ENCODE measurements around the gene XPC.

XPC gene

DNA sequence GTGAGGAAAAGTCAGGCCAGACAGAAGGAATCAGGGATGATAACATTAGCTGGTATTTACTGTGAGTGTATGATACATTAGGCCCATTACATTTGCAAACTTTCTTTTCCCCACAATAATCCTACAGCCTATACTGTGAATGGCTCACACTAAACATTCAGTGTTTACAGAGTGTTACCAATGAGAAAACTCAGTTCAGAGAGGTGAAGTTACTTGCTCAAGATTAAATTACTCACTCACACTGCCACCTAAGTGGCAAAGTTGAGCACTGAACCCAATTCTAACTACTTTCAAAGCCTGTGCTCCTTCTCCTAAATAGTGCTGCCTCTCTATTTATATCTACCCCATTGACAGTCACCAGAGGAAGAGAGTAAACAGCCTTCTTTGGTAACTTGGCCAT is 8.5 kb downstream of the XPC start:
- peak; percentile 37 for DNase-seq

GRCh38 chr3:14169435-14169834 is 9.0 kb downstream of the XPC start:
- DNase-seq, result no peak

DNA sequence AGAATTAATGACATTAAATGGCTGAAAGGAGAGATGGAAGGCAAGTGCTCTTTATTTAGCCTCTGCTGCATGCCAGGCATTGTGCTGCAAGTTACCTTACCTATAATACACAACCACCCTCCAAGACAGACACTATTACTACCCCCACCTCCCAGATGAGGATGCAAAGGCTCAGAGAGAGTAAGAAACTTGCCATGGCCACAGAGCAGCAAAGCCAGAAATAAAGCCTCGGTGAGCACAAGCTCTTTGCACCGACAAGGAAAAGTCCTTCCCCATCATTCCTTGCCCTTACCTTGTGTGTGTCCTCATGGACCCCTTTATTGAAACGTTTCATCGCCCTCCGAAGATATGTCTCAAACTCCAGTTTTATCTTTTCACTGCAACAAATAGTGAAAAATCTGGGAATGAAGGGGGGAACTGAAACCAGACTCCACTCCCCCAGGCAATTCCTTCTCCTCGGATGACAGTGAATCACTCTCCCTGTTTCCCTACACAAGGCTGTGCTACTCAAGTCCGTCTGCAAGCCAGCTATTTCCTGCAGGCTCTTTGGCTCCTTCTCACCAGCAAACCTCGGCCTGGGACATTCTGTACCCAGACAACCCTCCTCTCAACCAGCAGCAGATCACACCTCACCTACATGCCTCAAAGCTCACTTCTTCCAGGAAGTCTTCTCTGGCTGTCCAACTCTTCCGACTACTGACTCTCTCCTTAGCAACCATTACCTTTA is 11.4 kb downstream of the XPC start:
- DNase-seq, result no peak

DNA sequence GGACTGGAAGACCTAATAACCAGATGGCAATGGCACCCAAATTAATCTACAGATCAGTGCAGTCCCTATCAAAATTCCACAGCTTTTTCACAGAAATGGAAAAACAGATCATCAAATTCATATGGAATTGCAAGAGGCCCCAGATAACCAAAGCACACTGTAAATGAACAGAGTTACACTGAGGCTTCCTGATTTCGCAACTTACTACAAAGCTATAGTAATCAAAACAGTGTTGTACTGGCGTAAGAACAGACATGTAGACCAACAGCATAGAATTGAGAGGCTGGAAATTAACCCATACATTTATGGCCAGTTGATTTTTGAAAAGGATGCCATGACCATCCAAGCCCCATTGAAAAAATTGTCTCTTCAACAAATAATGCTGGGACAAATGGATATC is 16.2 kb downstream of the XPC start:
- DNase-seq, result no peak

DNA sequence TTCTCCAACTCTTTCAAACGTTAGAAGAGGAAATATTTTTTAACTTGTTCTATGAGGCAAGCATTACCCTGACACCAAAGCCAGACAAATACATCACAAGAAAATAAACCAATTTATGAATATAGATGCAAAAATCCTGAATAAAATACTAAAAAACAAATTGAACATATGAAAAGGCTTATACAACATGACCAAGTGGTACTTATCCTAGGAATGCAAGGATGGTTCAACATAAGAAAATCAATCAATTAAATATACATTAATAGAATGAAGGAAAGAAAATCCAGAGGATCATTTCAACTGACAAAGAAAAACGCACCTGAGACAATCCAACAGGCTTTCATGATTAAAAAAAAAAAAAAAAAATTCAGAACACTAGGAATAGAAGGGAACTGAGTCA is 17.1 kb downstream of the XPC start:
- no peak for DNase-seq

DNA sequence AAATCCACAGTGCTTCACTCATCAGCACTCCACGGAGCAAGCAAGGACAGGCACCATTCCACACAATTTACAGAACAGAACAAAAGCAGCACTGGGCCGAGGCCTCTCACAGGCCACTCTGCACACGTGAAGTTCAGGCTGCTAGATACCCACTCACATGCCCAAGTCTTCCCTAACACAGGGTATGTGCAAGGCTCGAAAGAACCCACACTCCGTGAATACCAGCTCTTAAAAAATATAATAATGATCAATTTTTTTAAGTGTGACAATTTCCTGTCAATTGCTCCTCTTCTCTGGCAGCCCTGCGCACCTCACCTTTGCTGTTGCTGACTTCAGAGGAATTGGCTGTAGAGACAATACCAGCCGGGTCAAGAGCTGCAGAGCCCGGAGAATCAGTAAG is 19.0 kb downstream of the XPC start:
- DNase-seq, result no peak

- no peak for DNase-seq
Measured at GRCh38 chr3:14158370-14158769, 20.0 kb downstream of the XPC start.

- no peak for DNase-seq
Measured at GRCh38 chr3:14157951-14158350, 20.4 kb downstream of the XPC start.

- no peak for DNase-seq
Measured at GRCh38 chr3:14156843-14157561, 21.4 kb downstream of the XPC start.

- DNase-seq, result no peak
Measured at GRCh38 chr3:14156201-14156600, 22.2 kb downstream of the XPC start.

DNA sequence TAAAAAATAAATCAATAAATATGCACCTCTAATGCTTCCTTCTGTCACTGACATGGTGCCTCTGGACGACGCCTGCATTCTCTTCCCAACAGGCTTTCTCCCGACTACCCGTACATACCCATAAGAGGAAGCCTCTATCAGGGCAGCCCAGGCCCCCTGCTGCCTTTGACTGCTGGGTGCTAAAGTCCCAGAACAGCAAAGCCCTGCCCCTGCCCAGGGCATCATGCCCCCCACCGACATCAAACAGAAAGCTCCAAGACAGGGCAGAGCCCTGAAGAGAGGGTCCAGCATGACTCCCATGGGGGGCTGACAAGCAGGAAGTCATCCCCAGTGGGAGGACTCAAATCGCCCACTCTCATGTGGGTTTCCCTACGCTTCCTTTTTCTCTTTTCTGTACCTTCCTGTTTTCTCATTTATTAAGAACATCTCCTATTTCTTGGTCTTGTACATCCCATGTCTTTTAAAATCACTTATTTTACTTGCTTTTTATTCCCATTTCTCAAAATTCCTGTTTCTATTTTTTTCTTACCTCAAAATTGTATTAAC is 23.4 kb downstream of the XPC start:
- no peak for DNase-seq

- DNase-seq, result no peak
Measured at GRCh38 chr3:14154276-14154675, 24.1 kb downstream of the XPC start.

DNA sequence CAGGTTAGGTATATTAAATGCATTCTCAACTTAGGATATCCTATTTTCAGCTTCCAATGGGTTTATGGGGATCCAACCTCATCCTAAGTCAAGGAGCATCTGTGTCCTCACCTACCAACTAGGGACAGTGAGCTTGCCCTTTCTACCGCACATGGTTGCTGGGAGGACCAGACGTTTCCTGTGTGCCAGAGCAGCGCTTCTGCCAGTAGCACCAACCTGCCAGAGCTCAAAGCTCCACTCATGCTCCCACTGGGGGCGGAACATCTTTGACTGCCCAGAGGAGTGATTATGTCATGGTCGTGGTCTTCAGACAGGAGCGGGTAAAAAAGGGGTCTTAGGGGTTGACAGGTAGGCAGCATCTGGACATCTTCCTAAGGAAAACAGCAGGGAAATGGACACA is 24.7 kb downstream of the XPC start:
- no peak for DNase-seq

DNA sequence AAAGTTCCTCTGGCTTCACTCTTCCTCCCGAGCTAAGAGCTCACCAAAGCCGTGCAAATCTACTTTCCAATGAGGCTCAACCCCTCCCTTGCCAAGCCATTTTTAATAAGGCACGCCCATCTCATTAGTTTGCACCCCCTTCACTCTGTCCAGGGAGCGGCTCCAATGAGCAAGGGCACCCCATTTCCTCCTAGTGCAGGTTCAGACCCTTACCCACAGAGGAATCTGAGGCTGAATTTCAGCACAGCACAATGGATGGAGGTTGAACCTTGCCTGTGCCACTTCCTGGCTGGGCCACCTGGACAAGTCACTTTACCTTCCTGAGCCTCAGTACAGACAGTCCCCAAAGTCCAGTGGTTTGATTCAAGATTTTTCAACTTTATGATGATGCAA is 25.4 kb downstream of the XPC start:
- DNase-seq, result no peak

DNA sequence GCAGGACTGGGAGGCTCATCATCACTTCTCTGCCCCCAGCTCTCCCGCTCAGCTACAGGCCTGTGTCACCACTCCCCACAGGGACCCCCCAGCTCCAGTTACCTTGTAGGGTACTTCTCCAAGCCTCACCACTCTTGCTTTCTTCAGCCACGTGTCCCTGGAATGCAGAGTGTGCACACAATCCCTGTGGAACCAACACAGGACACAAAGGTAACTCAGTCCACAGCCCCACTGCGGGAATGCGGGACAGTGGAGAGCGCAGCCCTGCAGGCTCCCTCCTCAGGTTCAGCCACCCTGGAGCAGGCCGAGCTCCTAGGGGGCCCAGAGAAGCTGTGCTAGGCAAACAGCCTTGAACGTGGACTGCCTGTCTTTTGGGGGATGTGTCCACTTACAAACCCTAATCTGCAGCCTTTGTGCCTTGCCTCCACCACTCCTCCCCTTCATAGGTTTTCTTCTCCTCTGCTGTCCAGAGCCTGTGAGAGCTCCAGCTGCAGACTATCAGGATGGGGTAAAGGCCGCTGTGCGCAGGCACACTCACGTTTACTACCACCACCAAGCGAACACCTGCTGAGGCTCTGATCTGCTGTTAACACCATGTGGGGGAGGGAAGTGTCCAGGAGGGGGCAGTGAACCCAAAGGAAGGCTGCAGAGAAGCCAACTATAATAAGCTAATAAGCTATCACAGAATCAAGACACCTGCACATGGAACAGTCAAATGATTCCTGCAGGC is 26.0 kb downstream of the XPC start:
- DNase-seq, result no peak

DNA sequence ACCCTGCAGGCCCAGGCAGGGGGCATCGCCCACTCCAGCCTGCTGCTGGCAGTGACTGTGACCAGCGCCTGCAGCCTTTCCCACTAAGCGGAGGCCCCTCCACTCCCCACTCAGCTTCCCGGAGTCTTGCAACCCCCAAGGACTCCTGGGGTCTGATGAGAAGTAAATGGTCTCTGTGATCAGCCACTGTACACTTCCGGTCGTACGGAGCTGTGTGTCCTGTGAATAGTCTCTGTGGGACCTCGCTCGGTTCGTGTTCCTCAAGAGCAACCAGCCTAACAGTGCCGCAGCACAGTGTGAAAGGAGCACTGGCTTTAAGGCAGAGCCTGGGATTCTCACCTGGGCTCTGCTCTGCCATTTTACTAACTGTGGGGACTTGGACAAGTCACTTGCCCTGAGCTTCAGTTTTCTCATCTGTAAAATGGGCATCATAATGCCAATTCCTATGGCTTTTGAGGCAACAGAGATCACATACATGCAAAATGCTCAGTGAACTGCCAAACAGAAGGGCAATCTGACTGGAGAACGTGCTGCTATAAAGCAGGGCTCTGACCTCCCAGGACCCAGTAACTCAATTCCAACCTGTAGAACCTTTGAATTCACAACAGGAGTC is 26.8 kb downstream of the XPC start:
- no peak for DNase-seq

DNA sequence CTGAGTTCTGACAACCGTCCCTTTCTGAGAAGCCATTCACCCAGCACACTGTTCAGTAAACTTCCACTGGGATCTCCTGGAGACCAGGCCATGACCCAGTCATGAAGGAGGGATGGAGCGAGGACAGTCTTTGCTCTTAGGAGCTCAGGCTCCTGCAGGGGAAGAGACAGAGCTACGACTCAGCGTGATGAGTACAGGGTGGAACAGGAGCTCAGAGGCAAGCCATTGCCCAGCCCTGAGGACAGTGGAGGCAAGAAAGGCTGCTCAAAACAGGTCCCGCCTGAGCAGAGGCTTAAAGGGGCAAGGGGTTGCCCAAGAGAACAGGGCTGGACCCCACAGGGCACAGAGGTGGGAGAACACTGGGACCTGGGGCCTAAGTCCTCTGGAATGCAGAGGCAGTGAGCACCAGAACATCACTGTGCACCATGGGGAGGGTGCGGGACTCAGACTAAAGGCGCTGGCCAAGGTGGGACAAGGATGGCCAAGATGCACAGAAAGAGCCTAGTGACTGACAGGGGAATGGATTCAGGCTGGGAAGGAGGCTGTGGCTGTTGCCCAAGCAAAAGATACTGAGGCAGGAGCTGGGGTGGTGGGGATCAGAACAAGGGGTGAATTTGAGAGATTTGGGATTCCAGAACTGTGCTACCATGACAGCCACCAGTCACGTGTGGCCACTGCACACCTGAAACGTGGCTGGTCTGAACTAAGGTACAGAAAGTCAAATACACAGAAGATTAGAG is 27.7 kb downstream of the XPC start:
- DNase-seq, result no peak

- no peak for DNase-seq
Measured at GRCh38 chr3:14150078-14150477, 28.3 kb downstream of the XPC start.

GRCh38 chr3:14148041-14148985 is 30.1 kb downstream of the XPC start:
- DNase-seq, result no peak

GRCh38 chr3:14147617-14148016 is 30.8 kb downstream of the XPC start:
- DNase-seq, result no peak

GRCh38 chr3:14147066-14147435 is 31.4 kb downstream of the XPC start:
- no peak for DNase-seq
